Right ventricle myocardium superior (tissue), 1 donor: Measurements from ENCODE around the gene CACNG7. TPM values are rescaled to one million over a fixed set of nuclear protein-coding genes. Genes with fewer than 3 reads are reported as not detected.
"Not testable (repeated sequence)": the region's sequence is repeated elsewhere in the genome, so short reads cannot be mapped to it uniquely, and the experiment has no call there.

ENCODE experiments used
- ATAC-seq: fragments of 200-7000 bp; cut with Tn5 transposase; one replicate; pipeline ENCODE4 v1.9.1; 2020; ENCODE audit warnings: mild to moderate bottlenecking; ENCODE audit not compliant: poor library complexity
- DNase-seq: peaks from one replicate; pipeline ENCODE4 v3.0.0-alpha.2; 2020
- intact Hi-C: fragments of 100-400 bp; cut with DNase I; formaldehyde crosslinking; loops from one replicate; pipeline ENCODE4 v1.11.2; 2022
- total RNA-seq: library from RNA; stranded (reverse); fragmentation: NEBNext Ultra II Directional; extraction: Animal tissue kit (Norgen Biotek cat#: 25700); gene quantifications from one replicate; pipeline ENCODE4 v1.2.1, GENCODE V29; 2021
- donor health status: DM: no; HTN: yes; CAD: no; lungs with severe emphysema.

The CACNG7 gene
- total RNA-seq, 1 donor from 2014 or later = not detected

- intact Hi-C loops = no loop called here
- DNase-seq (no peak), ATAC-seq (no peak)
Observed at GRCh38 chr19:53942001-53942786, 33.1 kb downstream of the CACNG7 start.

- intact Hi-C loops = no loop called here
- no peak for DNase-seq
- no peak for ATAC-seq
Observed at GRCh38 chr19:53944416-53944815, 35.3 kb downstream of the CACNG7 start.

GRCh38 chr19:53944933-53945332, 35.9 kb downstream of the CACNG7 start:
- ATAC-seq (no peak), DNase-seq (no peak)
- intact Hi-C loops = no loop called here

- intact Hi-C loops = no loop called here
- no peak for DNase-seq
- ATAC-seq = no peak
Observed at GRCh38 chr19:53945441-53945840, 36.4 kb downstream of the CACNG7 start.

GRCh38 chr19:53945998-53946397, 36.9 kb downstream of the CACNG7 start:
- intact Hi-C loops = no loop called here
- no peak for DNase-seq
- no peak for ATAC-seq

- ATAC-seq = no peak
- no peak for DNase-seq
- intact Hi-C loops = no loop called here
Observed at GRCh38 chr19:53947624-53948023, 38.5 kb downstream of the CACNG7 start.

- ATAC-seq, intact Hi-C loops, DNase-seq: not testable (repeated sequence)
Observed at GRCh38 chr19:53948611-53949010, 39.5 kb downstream of the CACNG7 start.

- intact Hi-C loops = no loop called here
Observed at GRCh38 chr19:53951436-53951835, 42.4 kb downstream of the CACNG7 start.

GRCh38 chr19:53951947-53952346, 42.9 kb downstream of the CACNG7 start:
- intact Hi-C loops = no loop called here
- ATAC-seq = no peak
- DNase-seq = no peak

More at GRCh38 chr19:53951436-53951835, 42.4 kb downstream of the CACNG7 start:
- DNase-seq = no peak
- no peak for ATAC-seq

- no peak for DNase-seq
- intact Hi-C loops = no loop called here
- no peak for ATAC-seq
Observed at GRCh38 chr19:53953383-53953782, 44.3 kb downstream of the CACNG7 start.

GRCh38 chr19:53957448-53958167, 48.5 kb downstream of the CACNG7 start:
- no peak for ATAC-seq
- intact Hi-C loops = no loop called here

GRCh38 chr19:53958168-53958571, 49.1 kb downstream of the CACNG7 start:
- DNase-seq (no peak), ATAC-seq (no peak)
- intact Hi-C loops = no loop called here

More at GRCh38 chr19:53957448-53958167, 48.5 kb downstream of the CACNG7 start:
- DNase-seq = no peak

- ATAC-seq = no peak
- intact Hi-C loops = no loop called here
- DNase-seq = no peak
Observed at GRCh38 chr19:53958823-53959757, 50.0 kb downstream of the CACNG7 start.

- ATAC-seq (no peak), DNase-seq (no peak)
- intact Hi-C loops = no loop called here
Observed at GRCh38 chr19:53960187-53960586, 51.1 kb downstream of the CACNG7 start.

GRCh38 chr19:53960886-53961285, 51.8 kb downstream of the CACNG7 start:
- intact Hi-C loops = no loop called here
- DNase-seq (no peak), ATAC-seq (no peak)

GRCh38 chr19:53961523-53962356, 52.7 kb downstream of the CACNG7 start:
- DNase-seq (no peak), ATAC-seq (no peak)
- intact Hi-C loops = no loop called here

- ATAC-seq (no peak), DNase-seq (no peak)
- intact Hi-C loops = no loop called here
Observed at GRCh38 chr19:53962887-53963431, 53.9 kb downstream of the CACNG7 start, which contains the start of gene CACNG8. Gene CACNG8 (plus strand): TSS chr19:53962937.

GRCh38 chr19:53965091-53965490, 56.0 kb downstream of the CACNG7 start:
- no peak for DNase-seq
- no peak for ATAC-seq
- intact Hi-C loops = no loop called here
